ENCODE measurements around the gene RABGAP1.

GRCh38 chr9:123085916-123086315 lies 145.1 kb downstream of the RABGAP1 start:
- TF ChIP-seq CTCF (IDR thresholded peaks at IDR 0.05) = no peak
- TF ChIP-seq POLR2A (IDR thresholded peaks at IDR 0.05; ENCODE audit: low read depth) = no peak

All from esophagus muscularis mucosa (tissue), 3 donors.